Adrenal gland (tissue), 5 donors: ENCODE results near the gene OR8B8.
"Not testable (repeated sequence)": the region's sequence is repeated elsewhere in the genome, so short reads cannot be mapped to it uniquely, and the experiment has no call there.

Source experiments
- POLR2A ChIP-seq, 2 donors: fragments of 450-650 bp; IDR thresholded peaks; one replicate each; pipeline ENCODE4 v1.6.1; 2017; ENCODE audit warnings: antibody characterized with exemption in 2 of 2, mild to moderate bottlenecking in 2 of 2, moderate library complexity in 1 of 2
- TF ChIP-seq, protein P1 (sequence below), 6 experiments: fragments of 450-650 bp in 4 of 6; fragments of 200-600 bp in 2 of 6; sonication (generic) in 1 of 6; IDR thresholded peaks; 1 replicate in 5 of 6; 2 replicates in 1 of 6; pipeline versions ENCODE4 v1.5.1 to v1.8.0; 2016 to 2021; ENCODE audit warnings: antibody characterized with exemption in 6 of 6, mild to moderate bottlenecking in 2 of 6, moderate library complexity in 1 of 6
- donor health status: DM: no; HTN: no; CAD: no.

DNA sequence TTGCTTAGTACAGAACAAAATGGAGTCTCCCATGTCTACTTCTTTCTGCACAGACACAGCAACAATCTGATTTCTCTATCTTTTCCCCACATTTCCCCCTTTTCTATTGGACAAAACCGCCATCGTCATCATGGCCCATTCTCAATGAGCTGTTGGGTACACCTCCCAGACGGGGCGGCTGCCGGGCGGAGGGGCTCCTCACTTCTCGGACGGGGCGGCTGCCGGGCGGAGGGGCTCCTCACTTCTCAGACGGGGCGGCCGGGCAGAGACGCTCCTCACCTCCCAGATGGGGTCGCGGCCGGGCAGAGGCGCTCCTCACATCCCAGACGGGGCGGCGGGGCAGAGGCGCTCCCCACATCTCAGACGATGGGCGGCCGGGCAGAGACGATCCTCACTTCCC, 42.3 kb downstream of the OR8B8 start:
- TF ChIP-seq, protein P1, sequence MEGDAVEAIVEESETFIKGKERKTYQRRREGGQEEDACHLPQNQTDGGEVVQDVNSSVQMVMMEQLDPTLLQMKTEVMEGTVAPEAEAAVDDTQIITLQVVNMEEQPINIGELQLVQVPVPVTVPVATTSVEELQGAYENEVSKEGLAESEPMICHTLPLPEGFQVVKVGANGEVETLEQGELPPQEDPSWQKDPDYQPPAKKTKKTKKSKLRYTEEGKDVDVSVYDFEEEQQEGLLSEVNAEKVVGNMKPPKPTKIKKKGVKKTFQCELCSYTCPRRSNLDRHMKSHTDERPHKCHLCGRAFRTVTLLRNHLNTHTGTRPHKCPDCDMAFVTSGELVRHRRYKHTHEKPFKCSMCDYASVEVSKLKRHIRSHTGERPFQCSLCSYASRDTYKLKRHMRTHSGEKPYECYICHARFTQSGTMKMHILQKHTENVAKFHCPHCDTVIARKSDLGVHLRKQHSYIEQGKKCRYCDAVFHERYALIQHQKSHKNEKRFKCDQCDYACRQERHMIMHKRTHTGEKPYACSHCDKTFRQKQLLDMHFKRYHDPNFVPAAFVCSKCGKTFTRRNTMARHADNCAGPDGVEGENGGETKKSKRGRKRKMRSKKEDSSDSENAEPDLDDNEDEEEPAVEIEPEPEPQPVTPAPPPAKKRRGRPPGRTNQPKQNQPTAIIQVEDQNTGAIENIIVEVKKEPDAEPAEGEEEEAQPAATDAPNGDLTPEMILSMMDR (IDR thresholded peaks at IDR 0.05), result not testable (repeated sequence)
- not testable (repeated sequence) for TF ChIP-seq POLR2A (IDR thresholded peaks at IDR 0.05)
